ENCODE data around the gene ZCCHC17. TPM values are rescaled to one million over a fixed set of nuclear protein-coding genes. Genes with fewer than 3 reads are reported as not detected.

Gene ZCCHC17, protein sequence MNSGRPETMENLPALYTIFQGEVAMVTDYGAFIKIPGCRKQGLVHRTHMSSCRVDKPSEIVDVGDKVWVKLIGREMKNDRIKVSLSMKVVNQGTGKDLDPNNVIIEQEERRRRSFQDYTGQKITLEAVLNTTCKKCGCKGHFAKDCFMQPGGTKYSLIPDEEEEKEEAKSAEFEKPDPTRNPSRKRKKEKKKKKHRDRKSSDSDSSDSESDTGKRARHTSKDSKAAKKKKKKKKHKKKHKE
- 31.1 and 33.3 TPM in 2 replicates for total RNA-seq

GRCh38 chr1:31296486-31297276, at the start of gene ZCCHC17, which contains the start of gene SNRNP40:
ZCCHC17 (plus strand) TSS chr1:31297032; CDS start chr1:31310099, 13,067 bp downstream.
SNRNP40 (minus strand) TSS chr1:31296788; CDS start chr1:31296751, 37 bp downstream.

DNA sequence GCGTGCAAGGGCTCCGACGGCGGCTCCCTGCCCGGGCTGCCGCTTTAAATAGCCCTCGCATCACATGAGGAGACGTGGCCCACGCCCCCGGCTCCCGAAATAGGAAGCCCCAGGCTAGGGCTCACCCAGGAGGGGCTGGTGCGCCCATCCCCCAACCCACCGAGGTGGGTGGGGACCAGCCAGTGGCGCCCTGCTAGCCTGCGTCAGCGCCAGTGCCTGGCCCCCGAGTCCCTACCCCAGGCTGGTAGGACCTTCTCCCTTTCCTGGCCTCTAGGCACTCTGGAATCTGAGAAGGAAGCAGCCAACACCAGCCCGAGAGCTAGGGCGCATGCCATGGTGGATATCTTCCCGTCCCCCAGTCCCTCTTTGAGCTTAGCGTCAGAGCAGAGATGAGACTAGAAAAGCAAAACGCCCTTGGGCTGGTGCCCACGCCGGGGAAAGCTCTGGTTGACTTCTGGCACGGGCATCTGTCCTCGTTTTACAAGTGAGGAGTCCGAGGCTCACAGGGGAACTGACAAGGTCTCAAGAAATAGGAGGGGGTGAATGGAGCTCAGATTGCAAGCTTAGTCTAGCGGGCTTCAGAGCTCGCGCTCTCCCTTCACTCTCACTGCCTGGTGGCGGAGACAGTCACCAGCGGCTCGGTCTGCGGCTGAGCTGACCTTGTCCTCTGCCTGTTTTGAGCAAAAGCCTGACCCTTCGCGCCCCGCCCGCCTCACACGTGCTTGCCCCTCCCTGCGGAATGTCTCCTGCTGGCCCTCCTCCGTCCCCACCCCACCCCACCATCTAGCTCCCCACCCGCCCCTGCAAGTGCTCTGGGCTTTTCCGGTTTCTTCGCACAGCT, 76.4 kb downstream of the ZCCHC17 start, which contains the start of gene FABP3:
TSS of gene FABP3 (minus strand) at position 21 of the 841 bp plus-strand sequence. CDS start 62 bp downstream, outside the sequence.

GRCh38 chr1:31412732-31413404, 116.0 kb downstream of the ZCCHC17 start, which contains the start of gene SERINC2:
SERINC2 (plus strand) TSS chr1:31413213; CDS start chr1:31413266, 53 bp downstream.

Other genes starting within 250 kb of the ZCCHC17 start
- gene PUM1, start 231.3 kb upstream of the ZCCHC17 start, total RNA-seq = 55.2 and 81.7 TPM in 2 replicates
- gene NKAIN1, start 57.1 kb upstream of the ZCCHC17 start, total RNA-seq = 0.24 TPM in 1 of 2 replicates, not detected in the other
- 80.0 and 123 TPM in 2 replicates for gene SNRNP40, start 244 bp upstream of the ZCCHC17 start, total RNA-seq
- 17.1 TPM in 1 of 2 replicates, not detected in the other for gene FABP3, start 76.0 kb downstream of the ZCCHC17 start, total RNA-seq
- gene SERINC2, start 116.2 kb downstream of the ZCCHC17 start, total RNA-seq = 36.4 and 44.8 TPM in 2 replicates